HCT116 (cell line): ENCODE results near the gene LSAMP. TPM values are rescaled to one million over a fixed set of nuclear protein-coding genes. Genes with fewer than 3 reads are reported as not detected.

Experiments used
- ATAC-seq: fragments of 200-7000 bp; cut with Tn5 transposase; 2 replicates; pipeline ENCODE4 v1.9.1; 2020; ENCODE audit warnings: mild to moderate bottlenecking, moderate library complexity
- BruUV-seq: library from RNA; stranded (reverse); fragments of 400-500 nt; replicated peaks from 2 replicates; lab custom pipeline; 2021; lab: Mats Ljungman, UMichigan
- CTCF ChIA-PET: fragments of 300-600 bp; sonication (Branson Sonifier 250); formaldehyde crosslinking; loops from one replicate; lab custom pipeline; 2021; ENCODE audit warnings: antibody characterized with exemption; lab: Charles Lee
- POLR2A ChIA-PET: fragments of 300-600, 350-600 bp; sonication (Branson Sonifier 250); formaldehyde crosslinking; loops from one replicate; lab custom pipeline; 2021; ENCODE audit warnings: antibody characterized with exemption; lab: Charles Lee
- RAD21 ChIA-PET, 2 experiments: fragments of 300-600 bp; sonication (Branson Sonifier 250); formaldehyde crosslinking; loops; one replicate each; lab custom pipeline; 2023; ENCODE audit warnings: low total read pairs in 2 of 2; ENCODE audit not compliant: uncharacterized antibody in 2 of 2, unreplicated experiment in 2 of 2, low non-redundant PET in 1 of 2; lab: Charles Lee
- DNase-seq: peaks from one replicate; pipeline ENCODE4 v3.0.0-alpha.2; 2010; ENCODE audit warnings: low read depth, low spot score
- H2AFZ ChIP-seq: fragments of 200-600 bp; shearing (Covaris generic), sonication (generic); 2 replicates; pipeline ENCODE4 v1.6.1; 2017; ENCODE audit warnings: low read depth, mixed run types, mixed read lengths, antibody characterized with exemption, low read length; ENCODE audit not compliant: poor library complexity, severe bottlenecking
- H3K27ac ChIP-seq: 2 replicates; pipeline ENCODE4 v1.5.1; 2012; ENCODE audit warnings: low read depth, low read length
- H3K27me3 ChIP-seq: fragments of 200-600 bp; sonication (generic); 2 replicates; pipeline ENCODE4 v1.6.1; 2016; ENCODE audit warnings: mixed run types, low read length, mixed read lengths; ENCODE audit not compliant: insufficient read depth
- H3K36me3 ChIP-seq, 2 experiments: fragments of 200-500 bp in 1 of 2; fragments of 200-600 bp in 1 of 2; sonication (Bioruptor generic) in 1 of 2; sonication (generic) in 1 of 2; 2 replicates each; pipeline versions ENCODE4 v1.5.1 to v1.6.1; 2014 to 2016; ENCODE audit warnings: low read length in 2 of 2, inconsistent platforms in 1 of 2, mixed read lengths in 1 of 2, mixed run types in 1 of 2; ENCODE audit not compliant: insufficient read depth in 2 of 2, control insufficient read depth in 1 of 2
- H3K4me1 ChIP-seq, 2 experiments: fragments of 200-600 bp in 1 of 2; sonication (generic) in 1 of 2; 2 replicates each; pipeline versions ENCODE4 v1.5.1 to v1.6.1; 2012 to 2017; ENCODE audit warnings: low read length in 2 of 2, inconsistent platforms in 1 of 2, mild to moderate bottlenecking in 1 of 2, mixed read lengths in 1 of 2, mixed run types in 1 of 2, moderate library complexity in 1 of 2; ENCODE audit not compliant: insufficient read depth in 2 of 2, control insufficient read depth in 1 of 2
- H3K4me2 ChIP-seq: fragments of 200-600 bp; sonication (generic); 2 replicates; pipeline ENCODE4 v1.6.1; 2017; ENCODE audit warnings: mixed run types, low read length, mixed read lengths
- H3K4me3 ChIP-seq, 2 experiments: fragments of 200-600 bp in 1 of 2; sonication (generic) in 1 of 2; replicated peaks in 1 of 2; 2 replicates each; pipeline ENCODE4 v1.5.1; 2011 to 2016; ENCODE audit warnings: low read length in 2 of 2, control low read depth in 1 of 2, low read depth in 1 of 2, mild to moderate bottlenecking in 1 of 2, mixed read lengths in 1 of 2, mixed run types in 1 of 2
- H3K79me2 ChIP-seq: fragments of 200-600 bp; sonication (generic); 2 replicates; pipeline ENCODE4 v1.6.1; 2017; ENCODE audit warnings: mild to moderate bottlenecking, mixed run types, low read length, moderate library complexity, mixed read lengths; ENCODE audit not compliant: insufficient read depth
- H3K9ac ChIP-seq: fragments of 200-600 bp; sonication (generic); 2 replicates; pipeline ENCODE4 v1.6.1; 2016; ENCODE audit warnings: low read length, mixed read lengths
- H3K9me2 ChIP-seq: fragments of 200-600 bp; sonication (generic), shearing (Covaris generic); 2 replicates; pipeline ENCODE4 v1.6.1; 2017; ENCODE audit warnings: mixed run types, mild to moderate bottlenecking, moderate library complexity; ENCODE audit not compliant: insufficient read depth
- H3K9me3 ChIP-seq, 2 experiments: fragments of 200-500 bp in 1 of 2; fragments of 200-600 bp in 1 of 2; sonication (Bioruptor generic) in 1 of 2; sonication (generic) in 1 of 2; 2 replicates each; pipeline ENCODE4 v1.6.1; 2014 to 2017; ENCODE audit warnings: low read length in 2 of 2, mixed read lengths in 2 of 2, inconsistent platforms in 1 of 2, low read depth in 1 of 2, mild to moderate bottlenecking in 1 of 2, mixed run types in 1 of 2, moderate library complexity in 1 of 2; ENCODE audit not compliant: control insufficient read depth in 1 of 2, insufficient read depth in 1 of 2
- H4K20me1 ChIP-seq: fragments of 200-600 bp; sonication (generic), shearing (Covaris generic); 2 replicates; pipeline ENCODE4 v1.6.1; 2017; ENCODE audit warnings: mixed run types, mild to moderate bottlenecking, moderate library complexity; ENCODE audit not compliant: insufficient read depth
- ATF3 ChIP-seq: IDR thresholded peaks from 2 replicates; pipeline ENCODE4 v1.6.1; 2012
- CBX3 ChIP-seq: IDR thresholded peaks from 2 replicates; pipeline ENCODE4 v1.6.1; 2012; ENCODE audit warnings: low read depth
- EZH2phosphoT487 ChIP-seq: fragments of 200-600 bp; IDR thresholded peaks from 2 replicates; pipeline ENCODE4 v1.6.1; 2018; ENCODE audit warnings: antibody characterized with exemption, borderline replicate concordance
- JUND ChIP-seq: IDR thresholded peaks from 2 replicates; pipeline ENCODE4 v1.6.1; 2012
- MAX ChIP-seq: IDR thresholded peaks from 2 replicates; pipeline ENCODE4 v1.6.1; 2012
- POLR2A ChIP-seq: IDR thresholded peaks from 2 replicates; pipeline ENCODE4 v1.7.0; 2011; ENCODE audit warnings: borderline replicate concordance; ENCODE audit not compliant: insufficient read depth, insufficient read length; ENCODE audit errors: extremely low read depth
- RAD21 ChIP-seq: IDR thresholded peaks from 2 replicates; pipeline ENCODE4 v1.6.1; 2012; ENCODE audit warnings: low read depth, mild to moderate bottlenecking
- SIN3A ChIP-seq: IDR thresholded peaks from 2 replicates; pipeline ENCODE4 v1.6.1; 2012; ENCODE audit warnings: low read depth
- SP1 ChIP-seq: IDR thresholded peaks from 2 replicates; pipeline ENCODE4 v1.6.1; 2012; ENCODE audit warnings: low read depth
- TCF7L2 ChIP-seq: IDR thresholded peaks from 2 replicates; pipeline ENCODE4 v1.7.0; 2011; ENCODE audit warnings: borderline replicate concordance, inconsistent platforms; ENCODE audit not compliant: insufficient read depth, insufficient read length; ENCODE audit errors: extremely low read depth
- YY1 ChIP-seq: IDR thresholded peaks from 2 replicates; pipeline ENCODE4 v1.6.1; 2011; ENCODE audit warnings: low read length, low read depth, moderate library complexity, mild to moderate bottlenecking; ENCODE audit not compliant: insufficient replicate concordance; ENCODE audit errors: extremely low read depth
- ZBTB33 ChIP-seq: IDR thresholded peaks from 2 replicates; pipeline ENCODE4 v1.6.1; 2011; ENCODE audit warnings: mild to moderate bottlenecking, low read length, moderate library complexity; ENCODE audit not compliant: insufficient replicate concordance; ENCODE audit errors: extremely low read depth
- ZFX ChIP-seq: fragments of 450-650 bp; IDR thresholded peaks from 2 replicates; pipeline ENCODE4 v1.6.1; 2017
- ZNF274 ChIP-seq: fragments of 200-500 bp; sonication (Bioruptor generic); IDR thresholded peaks from 2 replicates; pipeline ENCODE4 v1.6.1; 2014; ENCODE audit warnings: mild to moderate bottlenecking, low read depth, low read length, inconsistent platforms
- intact Hi-C: fragments of 100-400 bp; cut with micrococcal nuclease; formaldehyde crosslinking; loops from 2 replicates; pipeline ENCODE4 v1.10.0; 2022
- total RNA-seq: library from RNA; stranded (reverse); gene quantifications from one replicate; pipeline ENCODE4 v1.2.1, GENCODE V29; 2021; ENCODE audit not compliant: unreplicated experiment

LSAMP gene
- total RNA-seq, 1 experiment from 2014 or later: 0.25 TPM

GRCh38 chr3:116291141-116291540 is 154.1 kb downstream of the LSAMP start:
- Histone ChIP-seq H3K4me1 (no peaks in the 10 kb centered on the region), H3K9me3 (no peaks in the 10 kb centered on the region), H3K9me2 (no peaks in the 10 kb centered on the region), H3K4me3 (no peak overlapping the region), H3K9ac (no peak overlapping the region), H4K20me1 (no peaks in the 10 kb centered on the region), H2AFZ (no peak overlapping the region), H3K27me3 (0 out of 2 replicates have a peak, but pooled peaks cover 4% of the 10 kb centered on the region), H3K36me3 (no peaks in the 10 kb centered on the region), H3K27ac (no peak overlapping the region), H3K79me2 (no peaks in the 10 kb centered on the region), H3K4me2 (no peak overlapping the region)
- POLR2A ChIA-PET: no interaction called here
- RAD21 ChIA-PET: no interaction called here
- no TSS peak for BruUV-seq
- ATAC-seq: no peak
- DNase-seq: no peak
- intact Hi-C loops: no loop called here
- no peak for TF ChIP-seq EZH2phosphoT487
- TF ChIP-seq SIN3A: no peak
- TF ChIP-seq SP1: no peak
- no peak for TF ChIP-seq TCF7L2
- TF ChIP-seq ATF3: no peak
- no peak for TF ChIP-seq ZFX
- no peak for TF ChIP-seq ZBTB33
- CTCF ChIA-PET: no interaction called here

- Histone ChIP-seq H3K79me2 (no peaks in the 10 kb centered on the region), H3K9me2 (no peaks in the 10 kb centered on the region), H3K9ac (no peak overlapping the region), H3K4me2 (no peak overlapping the region), H3K27me3 (0 out of 2 replicates have a peak, but pooled peaks cover 4% of the 10 kb centered on the region), H3K9me3 (no peaks in the 10 kb centered on the region), H3K4me1 (no peaks in the 10 kb centered on the region), H3K36me3 (no peaks in the 10 kb centered on the region), H3K4me3 (no peak overlapping the region), H3K27ac (no peak overlapping the region), H4K20me1 (no peaks in the 10 kb centered on the region), H2AFZ (no peak overlapping the region)
- POLR2A ChIA-PET: no interaction called here
- RAD21 ChIA-PET: no interaction called here
- TF ChIP-seq JUND (no peak), ATF3 (no peak), ZBTB33 (no peak), MAX (no peak), ZNF274 (no peak), RAD21 (no peak), CBX3 (no peak), POLR2A (no peak), EZH2phosphoT487 (no peak), YY1 (no peak)
- CTCF ChIA-PET: no interaction called here
- BruUV-seq: no TSS peak
- no peak for ATAC-seq
- no peak for DNase-seq
- intact Hi-C loops: no loop called here
Measured at GRCh38 chr3:116288485-116288884, 156.8 kb downstream of the LSAMP start.
